SKM-1 treated with dmso at 0.1 percent for 144 hours (cell line): Measurements from ENCODE around the gene GPALPP1.
A peak's percentile ranks its signal among the peaks of the same experiment; 100 is the strongest.
"Not testable (repeated sequence)": the region's sequence is repeated elsewhere in the genome, so short reads cannot be mapped to it uniquely, and the experiment has no call there.

Experiments
- DNase-seq: peaks from one replicate; lab custom pipeline; 2025; ENCODE audit not compliant: unreplicated experiment; lab: John Stamatoyannopoulos, UW

The GPALPP1 gene, protein sequence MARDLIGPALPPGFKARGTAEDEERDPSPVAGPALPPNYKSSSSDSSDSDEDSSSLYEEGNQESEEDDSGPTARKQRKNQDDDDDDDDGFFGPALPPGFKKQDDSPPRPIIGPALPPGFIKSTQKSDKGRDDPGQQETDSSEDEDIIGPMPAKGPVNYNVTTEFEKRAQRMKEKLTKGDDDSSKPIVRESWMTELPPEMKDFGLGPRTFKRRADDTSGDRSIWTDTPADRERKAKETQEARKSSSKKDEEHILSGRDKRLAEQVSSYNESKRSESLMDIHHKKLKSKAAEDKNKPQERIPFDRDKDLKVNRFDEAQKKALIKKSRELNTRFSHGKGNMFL

DNA sequence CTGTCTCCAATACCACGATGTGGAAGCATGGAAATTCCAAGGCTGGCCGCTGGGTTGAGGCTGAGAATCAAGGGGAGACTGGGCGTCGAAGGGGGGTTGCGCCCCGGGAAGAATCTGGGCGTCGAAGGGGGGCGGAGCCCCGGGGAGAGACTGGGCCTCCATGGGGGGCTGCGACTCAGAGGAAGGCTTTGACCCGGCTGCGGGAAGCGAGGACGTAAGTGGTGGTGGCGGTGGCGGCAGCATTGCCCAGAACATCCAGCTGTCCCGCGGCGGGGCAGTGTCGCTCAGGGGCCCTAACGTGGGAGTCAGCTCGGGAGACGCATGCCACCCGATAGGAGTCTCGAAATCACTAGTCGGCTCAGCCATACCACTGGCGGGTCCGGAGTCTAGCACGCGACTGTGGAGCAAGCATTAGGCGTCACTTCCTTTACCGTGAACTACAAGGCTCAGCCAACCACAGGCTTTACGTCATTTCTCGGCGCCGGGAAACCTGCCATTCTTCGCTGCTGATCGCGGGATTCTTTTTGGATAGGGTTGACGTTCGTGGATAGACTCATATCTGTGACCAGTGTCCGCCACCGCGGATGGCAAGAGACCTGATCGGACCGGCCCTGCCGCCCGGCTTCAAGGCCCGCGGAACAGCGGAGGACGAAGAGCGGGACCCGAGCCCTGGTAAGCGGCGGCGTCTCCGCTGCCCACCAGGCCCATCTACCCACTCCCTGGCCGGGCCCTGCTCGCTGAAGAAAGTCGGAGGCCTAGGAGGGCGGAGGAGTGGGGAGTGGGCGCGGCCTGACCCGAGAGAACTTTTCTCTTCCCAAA lies at the start of gene GPALPP1, which contains the start of gene NUFIP1:
TSS of gene GPALPP1 (plus strand) at position 468 of the 819 bp plus-strand sequence. CDS start at position 585, 117 bp downstream.
TSS of gene NUFIP1 (minus strand) at position 401 of the 819 bp plus-strand sequence. CDS start at position 366, 35 bp downstream.
- peak; percentile 94 for DNase-seq

DNA sequence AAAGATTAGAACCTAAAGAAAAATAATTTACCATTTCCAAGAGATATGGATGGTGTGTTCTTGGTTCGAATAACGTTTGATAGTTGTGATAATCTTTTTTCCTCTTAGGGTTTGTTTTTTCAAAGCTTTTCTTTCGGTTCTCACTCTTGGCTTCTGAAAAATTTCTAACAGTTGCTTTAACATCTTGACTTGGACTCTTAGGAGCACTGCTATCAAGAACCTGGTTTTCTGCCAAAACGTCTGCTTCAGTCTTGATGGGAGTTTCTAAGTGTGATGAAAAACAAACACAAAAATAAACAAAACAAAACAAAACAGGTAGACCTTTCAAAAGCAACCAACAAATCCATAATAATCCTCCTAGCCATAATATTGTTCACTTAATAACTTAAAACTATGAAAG lies 45.9 kb upstream of the GPALPP1 start:
- DNase-seq: not testable (repeated sequence)

DNA sequence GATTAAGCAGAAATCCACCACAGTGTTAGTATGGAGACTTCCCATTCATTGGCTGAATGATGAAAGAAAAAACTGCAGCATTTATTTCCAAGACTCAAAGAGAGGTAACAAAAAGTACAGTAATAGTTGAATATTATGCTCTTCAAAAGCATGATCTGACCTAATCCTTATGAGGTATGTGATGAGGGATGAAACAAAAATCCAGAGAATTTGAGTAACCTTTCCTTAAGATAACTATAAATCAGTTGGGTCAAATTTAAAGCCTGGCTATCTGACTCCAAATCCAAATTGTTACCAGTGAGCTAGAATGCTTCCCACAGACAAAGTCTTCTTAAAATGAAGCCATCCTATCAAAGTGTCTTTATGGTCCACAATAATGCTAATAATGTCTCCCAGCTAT lies 38.2 kb upstream of the GPALPP1 start:
- no peak for DNase-seq

DNA sequence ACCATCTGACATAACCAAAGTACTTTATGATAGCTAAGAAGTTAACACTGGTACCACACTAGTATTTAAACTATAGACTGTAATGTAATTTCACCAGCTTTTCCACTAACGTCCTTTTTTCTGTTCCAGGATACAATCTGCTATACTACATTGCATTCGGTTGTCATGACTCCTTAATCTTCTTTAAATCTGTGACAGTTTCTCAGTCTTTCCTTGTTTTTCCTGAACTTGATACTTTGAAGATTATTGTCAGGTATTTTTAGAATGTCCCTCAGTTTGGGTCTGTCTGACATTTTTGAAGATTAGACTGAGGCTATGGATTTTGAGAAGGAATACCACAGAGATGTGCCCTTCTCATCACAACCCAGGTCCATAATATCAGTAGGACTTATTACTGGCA lies 36.7 kb upstream of the GPALPP1 start:
- DNase-seq: no peak

DNA sequence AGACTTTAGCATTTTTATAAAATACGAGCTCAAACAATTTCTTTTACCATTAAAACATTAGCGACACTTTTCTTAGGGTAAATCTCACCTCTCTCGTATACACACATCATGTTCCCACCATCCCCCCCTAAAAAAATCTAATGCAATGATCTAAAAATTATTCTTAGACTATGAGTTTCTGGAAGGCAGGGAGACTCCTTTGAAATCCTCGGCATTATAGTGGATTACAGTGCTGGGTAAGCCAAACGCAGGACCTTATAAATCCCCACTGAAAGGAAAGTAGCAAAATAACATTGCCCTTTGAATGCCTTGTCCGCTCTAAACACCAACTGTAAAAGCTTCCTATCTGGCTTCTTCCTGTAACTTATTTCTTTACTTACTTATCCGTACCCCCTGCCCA lies 35.1 kb upstream of the GPALPP1 start:
- no peak for DNase-seq

DNA sequence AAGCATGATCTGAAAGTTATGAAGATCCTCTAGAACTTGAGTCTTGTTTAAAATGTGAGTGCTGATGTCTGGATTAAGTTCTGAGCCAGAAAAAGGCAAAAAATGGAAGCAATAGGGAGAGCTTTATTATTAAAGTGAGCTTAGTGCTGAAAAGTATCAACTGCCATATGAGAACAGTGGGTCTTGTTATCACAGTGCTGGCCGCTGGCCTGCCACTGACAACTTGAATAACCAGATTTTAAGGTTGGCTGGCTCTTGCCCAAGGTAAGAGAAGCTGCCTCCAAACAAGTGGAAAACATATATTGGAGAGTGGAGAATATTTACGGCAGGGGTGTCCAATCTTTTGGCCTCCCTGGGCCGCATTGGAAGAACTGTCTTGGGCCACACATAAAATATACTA lies 33.9 kb upstream of the GPALPP1 start:
- DNase-seq: no peak

DNA sequence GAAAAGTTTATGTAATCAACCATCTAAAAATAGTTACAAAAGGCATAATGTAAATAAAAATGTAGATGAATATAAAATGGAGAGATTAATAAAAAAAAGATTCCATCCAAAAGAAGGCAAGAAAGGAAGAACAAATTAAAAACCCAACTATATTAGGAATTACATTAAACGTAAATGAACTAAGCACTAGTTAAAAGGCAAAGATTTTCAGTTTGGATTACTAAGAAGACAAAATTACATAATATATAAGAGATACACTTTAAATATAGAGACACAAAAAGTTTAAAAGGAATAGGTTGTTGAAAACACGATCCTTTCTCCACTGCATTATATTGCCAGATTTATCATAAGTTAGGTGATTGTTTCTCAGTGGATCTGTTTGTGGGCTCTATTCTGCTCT lies 27.3 kb upstream of the GPALPP1 start:
- DNase-seq: no peak

DNA sequence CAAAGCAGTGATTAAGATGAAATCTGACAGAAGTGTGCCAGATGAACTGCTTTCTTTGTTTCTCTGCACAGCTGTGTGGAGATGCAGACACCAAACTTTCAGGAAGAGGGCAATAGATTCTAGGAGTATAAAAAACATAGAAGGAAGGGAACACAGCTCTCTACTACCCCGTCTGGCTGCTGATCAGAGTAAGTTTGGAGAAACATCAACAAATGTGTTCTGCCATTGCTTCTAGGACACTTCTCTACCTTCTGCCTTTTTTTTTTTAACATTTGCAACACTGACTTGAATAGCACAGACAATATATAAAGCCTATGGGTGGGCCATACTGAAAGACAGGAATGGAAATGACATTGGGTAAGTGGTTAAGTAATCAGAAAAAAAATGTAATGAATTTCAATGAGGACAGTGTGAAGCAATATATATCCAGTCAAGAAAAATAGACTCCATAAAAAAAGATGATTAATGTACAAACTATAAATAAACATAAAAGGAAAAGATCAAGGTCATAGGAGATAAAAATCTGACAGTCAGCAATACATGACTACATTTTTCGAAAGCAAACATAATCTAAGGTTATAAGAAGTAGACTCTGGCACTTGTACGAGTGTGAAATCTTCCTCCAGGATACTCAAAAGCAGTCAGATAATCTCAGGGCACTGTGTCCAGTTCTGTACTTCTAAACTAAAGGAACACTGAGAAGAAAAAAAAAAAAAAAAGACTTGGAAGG lies 21.5 kb upstream of the GPALPP1 start:
- DNase-seq: no peak

DNA sequence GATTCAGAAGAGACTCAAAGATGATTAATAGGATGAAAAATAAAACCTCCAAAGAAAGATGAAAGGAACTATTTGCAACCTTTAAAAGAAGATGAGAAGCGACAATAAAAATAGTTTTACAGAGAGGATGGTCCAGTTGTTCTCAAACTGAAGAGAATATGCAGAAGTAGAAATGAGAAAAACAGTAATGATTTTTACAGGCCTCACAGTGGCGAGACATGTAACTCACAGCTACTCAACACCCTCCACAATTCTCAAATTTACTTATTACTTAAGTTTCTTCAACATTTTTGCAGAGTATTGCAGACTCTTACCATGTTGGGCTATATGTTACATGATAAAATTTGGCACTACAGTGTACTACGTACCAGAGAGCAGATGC lies 20.9 kb upstream of the GPALPP1 start:
- DNase-seq: no peak

DNA sequence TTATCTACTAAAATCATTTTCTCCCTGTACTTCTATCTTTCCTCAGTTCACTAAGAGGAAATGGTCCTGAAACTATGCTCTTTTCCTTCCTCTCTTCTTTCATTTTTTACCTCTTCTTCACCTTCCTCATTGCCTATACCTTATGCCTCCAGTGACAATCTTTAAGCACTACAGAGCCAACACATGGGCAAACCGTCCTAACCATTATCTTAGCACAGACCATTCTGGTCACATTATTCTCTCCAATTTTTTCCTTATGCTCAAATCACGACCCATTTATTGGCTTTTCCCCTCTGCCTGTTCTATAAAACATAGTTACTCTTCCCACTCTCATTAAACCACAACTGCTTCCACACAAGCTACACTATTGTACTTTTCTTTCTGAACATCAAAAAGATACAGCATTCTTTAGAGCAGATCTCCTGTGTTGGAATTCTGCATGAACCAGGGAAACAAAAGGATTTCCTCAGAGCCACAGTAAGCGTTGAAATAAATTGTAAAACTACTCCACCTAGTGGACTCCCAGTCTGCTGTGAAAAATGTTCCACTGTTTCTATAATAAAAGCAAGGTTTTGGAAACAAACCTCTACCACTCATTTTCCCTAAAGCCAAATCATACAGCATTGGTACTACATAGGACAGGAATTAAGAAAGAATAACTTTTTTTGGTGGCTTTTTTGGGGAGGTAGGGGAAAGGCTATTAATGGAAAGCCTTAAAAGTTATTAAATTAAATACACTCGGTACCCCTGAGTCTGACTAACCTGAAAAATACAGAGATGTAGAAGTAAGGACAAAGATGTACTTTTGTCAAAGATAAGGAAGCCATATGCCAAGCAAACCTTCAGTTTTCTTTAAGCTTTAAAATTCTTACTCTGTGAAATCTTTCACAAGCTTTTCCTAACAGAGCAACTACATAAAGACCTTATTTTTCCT lies 19.5 kb upstream of the GPALPP1 start:
- DNase-seq: peak; percentile 10

DNA sequence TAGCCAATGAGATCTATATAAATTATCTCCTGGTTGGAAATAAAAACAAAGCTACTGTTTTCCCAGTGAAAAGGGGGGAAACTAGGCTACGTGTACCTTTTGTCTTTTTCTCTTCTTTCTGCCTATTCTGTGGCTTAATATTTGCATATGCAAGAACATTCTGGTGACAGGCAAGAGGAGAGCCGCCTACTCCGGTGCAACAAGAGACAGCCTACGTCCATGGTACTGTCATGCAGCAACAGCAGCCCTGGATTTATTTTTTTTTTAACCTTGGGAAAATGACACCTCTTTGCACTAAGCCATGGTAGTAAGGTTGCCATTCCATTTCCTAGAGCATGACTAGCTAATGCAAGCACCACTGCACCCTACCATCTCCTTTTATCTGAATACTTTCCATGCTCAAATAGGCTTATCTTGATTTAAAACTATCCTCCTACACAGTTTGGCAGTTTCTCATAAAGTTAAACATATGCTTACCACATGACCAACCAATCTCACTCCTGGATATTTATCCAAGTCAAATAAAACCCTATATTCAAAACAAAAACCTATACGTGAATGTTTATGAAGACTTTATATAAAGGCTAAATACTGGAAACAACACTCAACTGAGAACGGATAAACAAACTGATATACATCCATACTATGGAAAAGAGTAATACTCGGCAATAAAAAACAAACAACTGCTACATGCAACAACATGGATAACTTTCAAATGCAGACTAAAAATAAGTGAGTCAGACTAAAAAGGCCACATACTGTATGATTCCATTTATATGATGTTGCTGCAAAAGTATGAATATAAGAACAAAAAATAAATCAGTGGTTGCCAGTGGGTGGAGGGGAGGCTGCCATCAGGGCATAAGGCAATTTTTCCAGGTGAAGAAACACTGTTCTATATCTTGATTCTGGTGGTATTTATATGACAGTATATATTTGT lies 17.4 kb upstream of the GPALPP1 start:
- DNase-seq: no peak

DNA sequence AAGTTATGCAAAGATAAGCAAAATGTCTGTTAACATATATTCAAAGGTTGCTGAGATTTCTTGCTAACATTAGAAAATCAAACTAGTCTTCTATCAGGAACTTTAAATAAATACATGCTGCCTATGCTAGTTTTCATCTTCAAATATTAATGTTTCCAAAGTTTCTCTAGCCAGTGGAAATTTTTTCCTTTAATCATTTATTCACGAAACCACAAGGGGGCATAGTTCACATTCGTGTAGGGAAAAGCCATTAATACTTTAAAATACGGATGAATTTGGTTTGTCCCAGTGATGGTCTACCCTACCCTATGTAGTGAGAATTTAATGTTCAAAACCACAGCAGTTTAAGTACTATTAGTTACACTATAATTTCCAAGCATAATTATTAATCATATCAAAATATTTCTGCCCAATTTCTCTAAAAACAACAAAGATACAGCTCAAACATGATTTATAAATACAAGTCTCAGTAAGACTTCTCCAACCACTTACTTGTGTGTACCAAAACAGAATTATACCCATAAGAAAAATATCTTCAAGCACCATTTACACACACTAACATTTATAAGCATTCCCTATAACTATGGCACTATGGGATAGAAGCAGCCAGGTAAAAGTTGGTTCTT lies 16.3 kb upstream of the GPALPP1 start:
- DNase-seq: no peak

DNA sequence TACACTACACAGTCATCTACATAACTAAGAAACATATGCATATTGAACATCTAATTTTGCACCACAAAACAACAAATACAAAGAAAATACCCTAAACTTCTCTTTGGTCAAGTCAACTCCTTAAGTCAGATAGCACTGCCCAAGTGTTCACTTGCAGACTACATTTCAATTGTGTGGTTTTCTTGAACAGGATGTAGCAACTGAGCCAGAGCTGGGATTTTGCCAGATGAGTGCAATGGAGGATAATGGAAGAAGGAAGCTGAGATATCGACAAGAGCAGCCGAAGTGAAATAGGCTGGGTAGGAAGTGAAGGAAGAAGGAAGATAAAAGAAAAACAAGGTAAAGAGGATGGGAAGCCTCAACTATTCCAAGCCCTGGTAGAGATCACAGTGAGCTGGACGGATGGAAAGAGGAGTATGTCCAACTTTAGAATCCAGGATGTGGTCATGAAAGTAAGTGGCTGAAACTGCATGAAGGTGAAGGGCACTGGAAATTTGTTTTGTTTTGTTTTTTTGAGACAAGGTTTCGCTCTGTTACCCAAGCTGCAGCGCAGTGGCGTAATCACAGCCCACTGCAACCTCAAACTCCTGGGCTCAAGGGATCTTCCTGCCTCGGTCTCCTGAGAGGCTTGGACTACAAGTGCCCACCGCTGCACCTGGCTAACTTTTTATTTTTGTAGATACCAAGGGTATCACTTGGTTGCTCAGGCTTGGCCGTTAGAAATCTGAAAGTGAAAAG lies 15.1 kb upstream of the GPALPP1 start:
- peak; percentile 72 for DNase-seq

DNA sequence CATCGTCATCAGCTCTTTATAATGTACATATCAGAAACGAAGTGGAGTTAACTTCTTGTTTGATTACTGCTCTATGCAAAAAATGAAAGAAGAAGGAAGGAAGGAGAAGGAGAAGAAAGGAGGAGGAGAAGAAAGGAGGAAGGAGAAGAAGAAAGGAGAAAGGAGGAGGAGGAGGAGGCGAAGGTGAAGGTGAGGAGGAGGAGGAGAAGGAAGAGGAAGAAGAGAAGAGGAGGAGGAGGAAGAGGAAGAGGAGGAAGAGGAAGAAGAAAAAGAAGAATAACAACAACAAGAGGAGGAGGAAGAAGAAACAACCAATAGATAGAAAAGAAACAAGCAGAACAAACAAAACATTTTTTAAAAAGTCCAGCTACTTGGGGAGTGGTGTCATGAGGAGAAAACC lies 13.1 kb upstream of the GPALPP1 start:
- no peak for DNase-seq

DNA sequence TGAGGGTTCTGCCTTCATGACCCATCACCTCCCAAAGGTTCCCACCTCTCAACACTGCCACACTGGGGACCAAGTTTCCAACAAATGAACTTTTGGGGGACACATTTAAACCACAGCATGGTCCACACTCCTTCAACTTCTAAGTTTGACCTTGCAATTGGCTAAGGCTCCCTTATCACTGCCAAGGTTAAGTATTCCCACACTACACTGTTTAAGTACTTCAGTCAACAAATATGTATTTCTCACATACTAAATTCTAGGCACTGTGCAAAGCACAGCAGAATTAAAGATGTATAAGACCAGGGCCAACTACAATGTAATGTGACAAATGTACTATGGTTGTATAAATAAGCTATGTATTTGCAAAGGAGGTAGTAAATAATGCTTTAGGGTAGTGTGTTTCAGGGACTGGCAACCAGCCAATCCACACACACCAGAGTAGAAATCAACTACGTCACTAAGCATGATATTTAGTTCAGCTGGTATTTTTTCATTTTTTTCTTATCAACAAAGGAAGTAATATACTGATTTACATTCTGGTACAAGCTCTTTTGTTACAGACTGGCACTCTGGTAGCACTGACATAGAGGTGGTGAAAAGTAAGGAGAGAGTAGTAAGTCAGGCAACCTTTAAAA lies 12.3 kb upstream of the GPALPP1 start:
- no peak for DNase-seq

DNA sequence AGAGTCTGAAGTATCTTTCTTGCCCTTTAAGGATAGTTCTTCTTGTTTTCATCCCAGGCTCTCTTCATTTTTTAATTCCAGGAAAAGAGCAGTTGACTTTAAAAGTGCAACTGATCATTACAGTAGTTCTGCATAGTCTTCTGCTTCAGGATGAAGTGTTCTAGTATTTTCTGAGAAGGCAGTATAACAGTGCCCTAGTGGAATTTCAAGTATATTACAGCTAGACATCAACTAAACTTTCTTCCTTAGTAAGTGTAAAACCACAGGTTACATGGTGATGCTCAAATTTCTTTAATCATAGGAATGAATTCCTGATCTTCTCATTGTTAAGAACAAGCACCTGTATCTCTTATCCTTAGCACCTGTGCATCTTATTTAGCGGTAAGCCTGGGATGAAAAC lies 11.0 kb upstream of the GPALPP1 start:
- DNase-seq: no peak

DNA sequence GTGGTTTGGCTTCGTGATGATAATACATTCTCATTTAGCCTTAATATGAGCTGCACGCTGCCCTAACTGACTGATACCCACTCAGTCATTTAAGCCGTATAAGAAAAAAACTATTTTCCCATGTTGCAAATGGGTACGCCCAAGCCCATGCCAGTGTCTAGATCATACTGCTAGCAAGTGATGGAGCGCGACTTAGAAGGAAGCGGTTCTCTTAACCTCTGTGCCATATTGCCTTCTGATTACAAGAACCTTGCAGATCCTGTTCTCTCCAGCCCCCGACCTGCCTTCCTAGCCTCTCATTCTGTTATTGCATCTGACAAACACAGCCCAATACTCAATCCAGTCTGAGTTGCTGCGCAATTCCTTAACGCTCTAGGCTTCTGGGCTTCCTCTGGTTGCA lies 603 bp downstream of the GPALPP1 start:
- DNase-seq: no peak

DNA sequence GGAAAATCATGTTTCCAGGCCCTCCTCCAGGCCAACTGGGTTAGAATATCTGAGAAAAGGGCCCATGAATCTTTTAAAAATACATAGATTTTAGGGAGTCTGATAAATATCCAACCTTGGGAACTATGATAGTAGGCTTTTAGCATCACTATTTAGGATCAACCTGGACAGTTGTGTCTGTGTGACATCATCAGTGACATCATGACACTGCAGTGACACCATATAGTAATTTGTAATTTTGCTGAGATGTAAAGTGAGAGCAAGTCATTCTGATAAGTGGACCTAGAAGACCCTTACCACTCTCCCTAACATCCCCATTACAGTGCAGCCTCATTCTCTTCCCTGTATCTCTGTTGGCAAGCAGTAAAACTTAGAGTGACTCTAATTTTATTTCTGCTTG lies 14.1 kb downstream of the GPALPP1 start:
- DNase-seq: no peak
